Transverse colon (tissue), 3 donors: Measurements from ENCODE around the gene RECQL.

Source experiments
- CTCF ChIP-seq, 5 experiments: fragments of 200-600 bp in 3 of 5; fragments of 450-650 bp in 2 of 5; sonication (generic) in 3 of 5; IDR thresholded peaks; 1 replicate in 2 of 5; 2 replicates in 3 of 5; pipeline ENCODE4 v1.5.1; 2016 to 2017; ENCODE audit warnings: antibody characterized with exemption in 5 of 5, inconsistent platforms in 3 of 5, mild to moderate bottlenecking in 2 of 5, moderate library complexity in 1 of 5
- EP300 ChIP-seq: sonication (generic); formaldehyde crosslinking; IDR thresholded peaks from one replicate; pipeline ENCODE4 v1.6.1; 2017; ENCODE audit warnings: antibody characterized with exemption, low read depth
- POLR2A ChIP-seq: fragments of 450-650 bp; IDR thresholded peaks from one replicate; pipeline ENCODE4 v1.6.1; 2016; ENCODE audit warnings: antibody characterized with exemption, mild to moderate bottlenecking, moderate library complexity

GRCh38 chr12:21471294-21471693, 30.1 kb downstream of the RECQL start:
- no peak for TF ChIP-seq CTCF (IDR thresholded peaks at IDR 0.05)
- TF ChIP-seq POLR2A, result no peak
- TF ChIP-seq EP300, result no peak
